ENCODE measurements around the gene CAPN1. TPM values are rescaled to one million over a fixed set of nuclear protein-coding genes. Genes with fewer than 3 reads are reported as not detected.

The CAPN1 gene
- total RNA-seq, 1 experiment from 2014 or later, result 175 TPM

DNA sequence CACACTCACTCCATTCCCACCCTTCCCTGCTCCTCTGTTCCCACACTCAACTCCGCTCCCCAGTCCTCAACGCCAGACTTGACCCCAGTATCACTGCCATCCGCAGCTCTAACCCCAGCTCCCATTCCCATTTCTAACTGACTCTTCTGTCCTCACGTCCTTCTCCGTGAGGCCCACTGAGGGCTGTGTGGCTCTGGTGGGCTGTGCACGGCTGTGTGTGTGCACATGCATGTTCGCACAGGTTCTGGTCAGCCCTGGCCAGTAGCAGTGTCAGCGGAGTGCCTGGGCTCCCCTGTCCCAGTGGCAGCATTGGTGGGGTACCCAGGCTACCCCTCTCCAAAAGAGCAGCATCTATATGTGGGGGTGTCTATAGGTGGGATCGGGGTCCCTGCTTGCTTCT is 5.0 kb downstream of the CAPN1 start:
- DNase-seq, result no peak
- Histone ChIP-seq H3K23me2 (ENCODE audit: insufficient read length, low read depth, low read length, poor library complexity, severe bottlenecking) (peaks cover 6% of the 10 kb centered on the region), H3T11ph (ENCODE audit: low read length) (no peak overlapping the region), H4K20me1 (ENCODE audit: control insufficient read depth, insufficient read depth, insufficient read length) (no peaks in the 10 kb centered on the region), H3K9ac (ENCODE audit: extremely low read depth, insufficient read length, low read length) (no peak overlapping the region), H3K4me1 (ENCODE audit: insufficient read depth, low read length) (peaks cover 9% of the 10 kb centered on the region; the same call in 1 of the 2 replicates), H3K4me2 (ENCODE audit: insufficient read depth, insufficient read length, low read length) (no peak overlapping the region), H3K9me3 (ENCODE audit: control insufficient read depth, low read depth, low read length) (no peaks in the 10 kb centered on the region), H2BK120ac (ENCODE audit: low read depth, low read length, poor library complexity, severe bottlenecking) (no peak overlapping the region), H2AFZ (ENCODE audit: low read length) (no peak overlapping the region), H2BK5ac (ENCODE audit: insufficient read length, low read length) (no peak overlapping the region), H3K23ac (ENCODE audit: insufficient read length, low read depth, low read length) (no peak overlapping the region), H3K79me2 (ENCODE audit: insufficient read depth, low read length) (peaks cover 2% of the 10 kb centered on the region; the same call in 1 of the 2 replicates), H4K8ac (replicated peaks; ENCODE audit: insufficient read length, low read depth, low read length) (no peak overlapping the region), H2AK5ac (ENCODE audit: insufficient read length, low read length) (no peak overlapping the region), H2BK15ac (ENCODE audit: low read depth, low read length) (no peak overlapping the region), H4K5ac (ENCODE audit: insufficient read length, low read depth, low read length) (no peak overlapping the region), H4K91ac (ENCODE audit: insufficient read length, low read depth, low read length) (no peak overlapping the region), H3K4ac (ENCODE audit: low read depth, low read length) (no peak overlapping the region), H3K56ac (ENCODE audit: insufficient read length, low read depth, low read length) (no peak overlapping the region), H3K79me1 (ENCODE audit: insufficient read depth, low read depth, low read length, poor library complexity, severe bottlenecking) (no peaks in the 10 kb centered on the region), H2BK12ac (ENCODE audit: insufficient read length, low read depth, low read length) (no peak overlapping the region), H3K27ac (ENCODE audit: insufficient read length, low read depth, low read length) (no peak overlapping the region), H2BK20ac (ENCODE audit: low read depth, low read length, poor library complexity, severe bottlenecking) (no peak overlapping the region), H3K14ac (ENCODE audit: insufficient read depth, low read length) (no peak overlapping the region), H3K27me3 (ENCODE audit: insufficient read depth, low read length) (no peaks in the 10 kb centered on the region), H3K18ac (ENCODE audit: insufficient read length, low read depth, low read length) (no peak overlapping the region)
- no CpG with 5 or more reads among the region's 9 CpGs for WGBS (ENCODE audit: extremely low coverage, insufficient read length, low lambda C conversion rate)
- Mint-ChIP-seq H3K9me3 (no peaks in the 10 kb centered on the region), H3K27ac (peak overlapping the region in 2 of 3 experiments; percentile 69 to 86; a peak in 3 of 7 replicates), H3K4me3 (no peak overlapping the region), H3K27me3 (ENCODE audit: low read depth) (no peaks in the 10 kb centered on the region), H3K4me1 (peaks cover 41 to 44% of the 10 kb centered on the region in 2 experiments), H3K36me3 (ENCODE audit: insufficient read depth in 1 of 3, low read depth in 3 of 3) (peaks cover 37 to 58% (median 57%) of the 10 kb centered on the region in 3 experiments)
- TF ChIP-seq CTCF (conservative IDR thresholded peaks at IDR 0.05), result no peak

All from H9 (cell line).